Peyer's patch (tissue), 4 donors: Measurements from ENCODE around the gene CDC25C. TPM values are rescaled to one million over a fixed set of nuclear protein-coding genes. Genes with fewer than 3 reads are reported as not detected.

Source experiments
- DNase-seq, 3 donors: peaks; one replicate each; pipeline ENCODE4 v3.0.0-alpha.2; 2017 to 2019
- H3K27ac ChIP-seq, 4 donors: fragments of 200-600 bp; sonication (generic); one replicate each; pipeline ENCODE4 v1.5.1; 2016 to 2019
- H3K27me3 ChIP-seq, 2 donors: fragments of 200-600 bp; sonication (generic); one replicate each; pipeline ENCODE4 v1.5.1; 2019
- H3K36me3 ChIP-seq, 3 donors: fragments of 200-600 bp; sonication (generic); one replicate each; pipeline ENCODE4 v1.5.1; 2016 to 2019
- H3K4me1 ChIP-seq, 4 donors: fragments of 200-600 bp; sonication (generic); one replicate each; pipeline ENCODE4 v1.5.1; 2016 to 2019
- H3K4me3 ChIP-seq, 4 donors: fragments of 200-600 bp; sonication (generic); 1 replicate in 3 of 4; 2 replicates in 1 of 4; pipeline ENCODE4 v1.5.1; 2016 to 2019; ENCODE audit warnings: mild to moderate bottlenecking in 1 of 4
- H3K9me3 ChIP-seq, 4 donors: fragments of 200-600 bp; sonication (generic); one replicate each; pipeline ENCODE4 v1.5.1; 2016 to 2019; ENCODE audit warnings: mild to moderate bottlenecking in 1 of 4
- CTCF ChIP-seq, 6 experiments: fragments of 450-650 bp in 4 of 6; fragments of 200-600 bp in 2 of 6; sonication (generic) in 1 of 6; IDR thresholded peaks; one replicate each; pipeline ENCODE4 v1.5.1; 2017 to 2019; ENCODE audit warnings: antibody characterized with exemption in 6 of 6, mild to moderate bottlenecking in 3 of 6, moderate library complexity in 1 of 6
- POLR2A ChIP-seq, 2 donors: fragments of 450-650 bp; IDR thresholded peaks; one replicate each; pipeline ENCODE4 v1.5.1; 2017; ENCODE audit warnings: antibody characterized with exemption in 2 of 2, mild to moderate bottlenecking in 2 of 2, moderate library complexity in 2 of 2
- total RNA-seq, 4 donors: library from RNA; depleted of rRNA; stranded (reverse); fragments of >200 nt; gene quantifications; one replicate each; pipeline ENCODE4 v1.1.0, GENCODE V29; 2016

Gene CDC25C
- total RNA-seq, 4 donors from 2014 or later: 0.88 to 4.1 (median 0.94) TPM

GRCh38 chr5:138369706-138370105 is 38.1 kb upstream of the CDC25C start:
- H3K36me3 ChIP-seq: peaks cover 0 to 24% (median 0%) of the 10 kb centered on the region in 3 donors
- TF ChIP-seq POLR2A (IDR thresholded peaks at IDR 0.05): no peak
- no peak for TF ChIP-seq CTCF (IDR thresholded peaks at IDR 0.05)
- no peak overlapping the region for H3K4me3 ChIP-seq
- H3K27ac ChIP-seq: peak overlapping the region in 1 of 4 donors; percentile 33
- H3K4me1 ChIP-seq: peaks cover 0 to 9% (median 3%) of the 10 kb centered on the region in 4 donors
- no peaks in the 10 kb centered on the region for H3K27me3 ChIP-seq
- no peak for DNase-seq
- H3K9me3 ChIP-seq: no peaks in the 10 kb centered on the region

- peaks cover 0 to 9% (median 3%) of the 10 kb centered on the region in 4 donors for H3K4me1 ChIP-seq
- H3K27ac ChIP-seq: peak overlapping the region in 1 of 4 donors; percentile 33
- peaks cover 0 to 20% (median 0%) of the 10 kb centered on the region in 3 donors for H3K36me3 ChIP-seq
- no peak overlapping the region for H3K4me3 ChIP-seq
- DNase-seq: no peak
- TF ChIP-seq POLR2A (IDR thresholded peaks at IDR 0.05): no peak
- TF ChIP-seq CTCF (IDR thresholded peaks at IDR 0.05): no peak
- no peaks in the 10 kb centered on the region for H3K27me3 ChIP-seq
- no peaks in the 10 kb centered on the region for H3K9me3 ChIP-seq
Observed at GRCh38 chr5:138369261-138369660, 37.7 kb upstream of the CDC25C start.

- Histone ChIP-seq H3K27me3 (no peaks in the 10 kb centered on the region), H3K9me3 (no peaks in the 10 kb centered on the region), H3K36me3 (no peaks in the 10 kb centered on the region), H3K4me3 (no peak overlapping the region), H3K4me1 (peaks cover 0 to 9% (median 3%) of the 10 kb centered on the region in 4 donors), H3K27ac (no peak overlapping the region)
- TF ChIP-seq CTCF (IDR thresholded peaks at IDR 0.05): no peak
- no peak for TF ChIP-seq POLR2A (IDR thresholded peaks at IDR 0.05)
- no peak for DNase-seq
Observed at GRCh38 chr5:138366632-138367382, 35.2 kb upstream of the CDC25C start.

- DNase-seq: no peak
- TF ChIP-seq CTCF (IDR thresholded peaks at IDR 0.05) (no peak), POLR2A (IDR thresholded peaks at IDR 0.05) (no peak)
- Histone ChIP-seq H3K9me3 (no peaks in the 10 kb centered on the region), H3K36me3 (no peaks in the 10 kb centered on the region), H3K4me1 (peaks cover 0 to 9% (median 3%) of the 10 kb centered on the region in 4 donors), H3K27me3 (no peaks in the 10 kb centered on the region), H3K4me3 (no peak overlapping the region), H3K27ac (no peak overlapping the region)
Observed at GRCh38 chr5:138364576-138364975, 33.0 kb upstream of the CDC25C start.

- Histone ChIP-seq H3K9me3 (no peaks in the 10 kb centered on the region), H3K4me1 (peaks cover 0 to 3% (median 0%) of the 10 kb centered on the region in 4 donors), H3K4me3 (no peak overlapping the region), H3K27ac (no peak overlapping the region), H3K27me3 (no peaks in the 10 kb centered on the region), H3K36me3 (no peaks in the 10 kb centered on the region)
- DNase-seq: no peak
- TF ChIP-seq CTCF (IDR thresholded peaks at IDR 0.05) (no peak), POLR2A (IDR thresholded peaks at IDR 0.05) (no peak)
Observed at GRCh38 chr5:138360941-138361452, 29.4 kb upstream of the CDC25C start.
